ENCODE data around the gene STUB1.
A peak's percentile ranks its signal among the peaks of the same experiment; 100 is the strongest.

The STUB1 gene

DNA sequence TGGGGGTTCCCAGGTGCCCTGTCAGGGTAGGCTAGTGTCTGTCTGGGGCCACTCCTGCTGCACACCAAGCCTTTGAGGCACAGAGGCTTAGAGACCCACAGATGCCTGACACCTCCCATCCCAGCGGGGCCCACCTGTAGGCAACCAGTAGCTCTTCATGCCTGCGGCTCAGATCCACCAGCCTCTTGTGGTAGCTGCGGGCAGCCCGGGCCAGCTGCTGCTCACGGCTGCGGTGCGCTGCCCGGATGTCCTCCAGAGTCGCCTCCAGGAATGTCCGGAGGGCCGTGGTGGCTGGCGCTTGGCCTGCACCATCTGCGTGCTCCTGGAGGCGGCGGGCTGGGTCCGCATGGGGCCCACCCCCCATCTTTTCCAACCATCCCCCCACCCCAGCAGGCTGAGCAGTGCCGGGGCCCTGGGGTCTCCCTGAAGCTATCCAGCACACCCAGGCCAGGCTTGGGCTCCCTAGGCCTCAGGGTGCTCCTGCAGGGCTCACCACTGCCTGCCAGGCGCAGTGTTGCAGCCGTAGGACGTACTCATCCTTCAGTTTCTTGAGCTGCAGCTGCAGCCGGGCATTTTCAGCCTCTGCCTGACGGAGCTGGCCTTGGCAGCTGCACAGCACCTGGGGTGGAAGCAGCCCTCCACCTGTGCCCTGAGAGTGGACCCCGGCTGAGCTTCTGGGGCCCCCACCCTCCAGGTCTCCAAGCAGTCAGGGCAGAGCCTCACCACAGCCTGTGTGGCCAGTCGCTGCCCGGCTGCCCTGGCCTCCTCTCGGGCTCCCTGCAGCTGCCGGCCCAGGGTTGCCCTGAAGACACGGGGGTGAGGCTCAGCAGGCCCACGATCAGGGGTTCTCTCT, 44.2 kb downstream of the STUB1 start:
- H3K27ac ChIP-seq, result no peak overlapping the region
- no peak overlapping the region for H3K4me3 ChIP-seq
- H3K9ac ChIP-seq (ENCODE audit: insufficient read length), result no peak overlapping the region
- TF ChIP-seq FOXP2 (optimal IDR thresholded peaks at IDR 0.05; ENCODE audit: control extremely low read depth, extremely low read length, insufficient read depth) (no peak), EZH2 (IDR thresholded peaks at IDR 0.05) (no peak), POLR2AphosphoS5 (IDR thresholded peaks at IDR 0.05; ENCODE audit: borderline replicate concordance, low read depth, low read length) (no peak)
- DNase-seq (ENCODE audit: low read depth, low spot score), result no peak
- H3K9me3 ChIP-seq (ENCODE audit: low read depth, low read length), result no peaks in the 10 kb centered on the region
- no peaks in the 10 kb centered on the region for H3K36me3 ChIP-seq (ENCODE audit: insufficient read depth, low read length)

GRCh38 chr16:725041-725376, 44.8 kb downstream of the STUB1 start:
- Histone ChIP-seq H3K9ac (ENCODE audit: insufficient read length) (no peak overlapping the region), H3K4me3 (no peak overlapping the region), H3K9me3 (ENCODE audit: low read depth, low read length) (no peaks in the 10 kb centered on the region), H3K36me3 (ENCODE audit: insufficient read depth, low read length) (no peaks in the 10 kb centered on the region), H3K27ac (no peak overlapping the region)
- TF ChIP-seq FOXP2 (optimal IDR thresholded peaks at IDR 0.05; ENCODE audit: control extremely low read depth, extremely low read length, insufficient read depth), result no peak
- TF ChIP-seq POLR2AphosphoS5 (IDR thresholded peaks at IDR 0.05; ENCODE audit: borderline replicate concordance, low read depth, low read length), result no peak
- no peak for TF ChIP-seq EZH2 (IDR thresholded peaks at IDR 0.05)
- no peak for DNase-seq (ENCODE audit: low read depth, low spot score)

DNA sequence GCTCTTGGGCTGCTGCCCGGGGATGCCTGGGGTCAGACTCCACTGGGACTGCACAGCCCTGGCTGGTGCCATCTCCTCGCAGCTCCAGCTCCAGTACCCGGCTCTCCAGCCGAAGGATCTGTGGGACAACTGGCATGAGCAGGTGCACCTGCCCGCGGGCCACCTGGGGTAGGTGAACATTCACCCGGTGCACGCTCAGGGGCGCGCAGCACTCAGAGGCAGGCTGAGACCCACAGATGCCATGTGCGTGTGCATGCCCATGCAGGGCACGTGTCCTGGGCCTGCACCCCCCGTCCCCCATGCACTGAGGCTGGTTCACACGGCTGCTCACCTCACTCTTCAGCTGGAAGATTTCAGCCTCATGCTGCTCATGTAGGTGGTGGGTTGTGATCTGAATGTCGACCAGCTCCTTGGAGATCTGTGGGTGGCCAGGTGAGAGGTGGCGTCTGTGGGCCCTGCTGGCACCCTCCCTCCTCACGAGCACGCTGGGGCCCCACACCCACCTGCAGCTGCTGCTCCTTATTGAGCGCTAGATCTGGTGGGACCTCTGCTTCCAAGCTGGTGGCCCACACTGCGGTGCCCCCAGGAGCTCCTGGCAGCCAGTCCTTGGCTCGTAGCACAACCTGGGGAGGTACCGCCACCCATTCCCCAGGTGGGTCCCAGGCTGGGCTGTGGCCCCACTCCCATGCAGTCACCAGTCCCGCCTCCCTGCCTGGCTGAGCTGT, 45.4 kb downstream of the STUB1 start:
- H3K27ac ChIP-seq, result no peak overlapping the region
- TF ChIP-seq EZH2 (IDR thresholded peaks at IDR 0.05) (no peak), FOXP2 (optimal IDR thresholded peaks at IDR 0.05; ENCODE audit: control extremely low read depth, extremely low read length, insufficient read depth) (no peak), POLR2AphosphoS5 (IDR thresholded peaks at IDR 0.05; ENCODE audit: borderline replicate concordance, low read depth, low read length) (no peak)
- DNase-seq (ENCODE audit: low read depth, low spot score), result no peak
- no peaks in the 10 kb centered on the region for H3K9me3 ChIP-seq (ENCODE audit: low read depth, low read length)
- H3K4me3 ChIP-seq, result no peak overlapping the region
- H3K9ac ChIP-seq (ENCODE audit: insufficient read length), result no peak overlapping the region
- H3K36me3 ChIP-seq (ENCODE audit: insufficient read depth, low read length), result no peaks in the 10 kb centered on the region

GRCh38 chr16:726188-726437, 45.9 kb downstream of the STUB1 start:
- no peak overlapping the region for H3K27ac ChIP-seq
- TF ChIP-seq POLR2AphosphoS5 (IDR thresholded peaks at IDR 0.05; ENCODE audit: borderline replicate concordance, low read depth, low read length) (no peak), FOXP2 (optimal IDR thresholded peaks at IDR 0.05; ENCODE audit: control extremely low read depth, extremely low read length, insufficient read depth) (no peak), EZH2 (IDR thresholded peaks at IDR 0.05) (no peak)
- no peaks in the 10 kb centered on the region for H3K9me3 ChIP-seq (ENCODE audit: low read depth, low read length)
- H3K36me3 ChIP-seq (ENCODE audit: insufficient read depth, low read length), result no peaks in the 10 kb centered on the region
- H3K9ac ChIP-seq (ENCODE audit: insufficient read length), result no peak overlapping the region
- no peak for DNase-seq (ENCODE audit: low read depth, low spot score)
- H3K4me3 ChIP-seq, result no peak overlapping the region

DNA sequence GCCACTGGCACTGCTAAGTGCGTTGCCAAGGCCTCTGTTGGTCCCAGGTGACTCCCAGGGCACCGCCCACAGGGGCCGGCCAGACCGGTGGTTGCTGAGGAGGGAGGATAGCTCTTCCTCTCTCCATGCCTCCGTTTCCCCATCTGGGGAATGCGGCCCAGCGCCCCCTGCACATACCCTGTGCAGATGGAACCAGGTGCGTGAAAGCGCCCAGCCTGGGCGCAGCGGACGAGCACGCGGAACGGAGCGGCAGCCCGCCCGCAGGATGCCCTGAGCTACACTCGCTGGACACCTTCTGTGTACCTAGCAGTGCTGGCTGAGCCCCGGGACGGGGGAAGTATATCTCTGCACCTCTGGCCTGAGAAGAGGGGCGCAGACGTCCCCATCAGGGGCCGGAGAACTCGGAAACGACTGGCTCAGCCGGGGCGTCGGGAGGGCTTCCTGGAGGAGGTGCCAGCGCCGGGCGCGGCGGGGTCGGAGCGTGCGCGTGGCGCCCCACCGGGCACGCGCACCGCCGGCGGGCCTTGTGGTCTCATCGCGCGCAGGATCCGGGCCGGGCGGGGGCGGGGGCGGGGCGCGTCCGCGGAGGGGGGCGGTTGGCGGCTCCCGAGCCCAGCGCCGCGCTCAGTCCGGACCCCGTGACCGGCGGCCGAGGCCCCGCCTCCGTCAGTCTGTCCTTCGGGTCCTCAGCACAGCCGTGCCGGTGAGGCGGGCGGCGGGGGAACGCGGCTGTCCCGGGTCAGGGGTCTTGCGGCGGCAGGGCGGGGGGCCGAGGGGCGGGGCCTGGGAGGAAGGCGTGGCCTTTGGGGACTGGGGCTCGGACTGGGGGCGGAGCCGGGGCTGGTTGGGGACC, 46.5 kb downstream of the STUB1 start, which contains the start of the genes CCDC78 and HAGHL:
TSS of gene CCDC78 (minus strand) at position 6 of the 853 bp plus-strand sequence. CDS start 76 bp downstream, outside the sequence.
TSS of gene HAGHL (plus strand) at position 669 of the 853 bp plus-strand sequence. CDS start 404 bp downstream, outside the sequence.
- no peaks in the 10 kb centered on the region for H3K36me3 ChIP-seq (ENCODE audit: insufficient read depth, low read length)
- no peaks in the 10 kb centered on the region for H3K9me3 ChIP-seq (ENCODE audit: low read depth, low read length)
- TF ChIP-seq POLR2AphosphoS5 (IDR thresholded peaks at IDR 0.05; ENCODE audit: borderline replicate concordance, low read depth, low read length), result no peak
- no peak for TF ChIP-seq FOXP2 (optimal IDR thresholded peaks at IDR 0.05; ENCODE audit: control extremely low read depth, extremely low read length, insufficient read depth)
- no peak for TF ChIP-seq EZH2 (IDR thresholded peaks at IDR 0.05)
- H3K27ac ChIP-seq, result no peak within 1 kb of the TSS
- peak within 1 kb of the TSS; percentile 75 for H3K4me3 ChIP-seq
- H3K9ac ChIP-seq (ENCODE audit: insufficient read length), result no peak within 1 kb of the TSS
- no peak for DNase-seq (ENCODE audit: low read depth, low spot score)

DNA sequence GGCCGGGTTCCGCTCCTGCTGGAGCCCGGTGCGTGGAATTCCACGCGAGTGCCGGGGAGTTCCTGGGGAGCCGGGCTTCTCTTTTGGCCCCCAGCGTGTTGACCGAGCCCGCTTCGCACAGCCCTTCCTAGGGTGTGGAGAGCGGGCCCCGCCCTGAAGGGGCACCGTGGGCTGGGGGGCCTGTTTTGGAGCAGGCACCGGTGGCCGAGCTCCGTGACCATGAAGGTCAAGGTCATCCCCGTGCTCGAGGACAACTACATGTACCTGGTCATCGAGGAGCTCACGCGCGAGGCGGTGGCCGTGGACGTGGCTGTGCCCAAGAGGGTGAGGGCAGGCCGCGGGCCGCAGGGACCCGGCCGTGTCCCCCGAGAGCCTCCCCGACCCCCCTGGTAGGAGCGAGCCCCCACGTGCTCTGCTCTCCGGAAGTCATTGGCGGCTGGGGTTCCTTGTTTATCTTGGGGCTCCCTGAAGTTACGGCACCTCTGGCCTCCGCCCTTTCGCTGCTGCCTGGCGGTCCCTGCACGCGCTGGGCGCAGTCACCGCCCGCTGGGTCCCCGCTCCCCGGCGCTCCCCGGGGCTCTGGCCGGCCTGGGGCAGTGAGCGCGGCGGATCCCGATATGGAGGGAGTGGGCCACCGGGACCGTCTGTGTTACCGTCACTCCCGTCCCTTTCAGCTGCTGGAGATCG, 47.2 kb downstream of the STUB1 start:
- Histone ChIP-seq H3K9ac (ENCODE audit: insufficient read length) (no peak overlapping the region), H3K4me3 (peak overlapping the region; percentile 75), H3K36me3 (ENCODE audit: insufficient read depth, low read length) (no peaks in the 10 kb centered on the region), H3K9me3 (ENCODE audit: low read depth, low read length) (no peaks in the 10 kb centered on the region), H3K27ac (no peak overlapping the region)
- no peak for TF ChIP-seq FOXP2 (optimal IDR thresholded peaks at IDR 0.05; ENCODE audit: control extremely low read depth, extremely low read length, insufficient read depth)
- no peak for TF ChIP-seq POLR2AphosphoS5 (IDR thresholded peaks at IDR 0.05; ENCODE audit: borderline replicate concordance, low read depth, low read length)
- TF ChIP-seq EZH2 (IDR thresholded peaks at IDR 0.05), result no peak
- no peak for DNase-seq (ENCODE audit: low read depth, low spot score)

DNA sequence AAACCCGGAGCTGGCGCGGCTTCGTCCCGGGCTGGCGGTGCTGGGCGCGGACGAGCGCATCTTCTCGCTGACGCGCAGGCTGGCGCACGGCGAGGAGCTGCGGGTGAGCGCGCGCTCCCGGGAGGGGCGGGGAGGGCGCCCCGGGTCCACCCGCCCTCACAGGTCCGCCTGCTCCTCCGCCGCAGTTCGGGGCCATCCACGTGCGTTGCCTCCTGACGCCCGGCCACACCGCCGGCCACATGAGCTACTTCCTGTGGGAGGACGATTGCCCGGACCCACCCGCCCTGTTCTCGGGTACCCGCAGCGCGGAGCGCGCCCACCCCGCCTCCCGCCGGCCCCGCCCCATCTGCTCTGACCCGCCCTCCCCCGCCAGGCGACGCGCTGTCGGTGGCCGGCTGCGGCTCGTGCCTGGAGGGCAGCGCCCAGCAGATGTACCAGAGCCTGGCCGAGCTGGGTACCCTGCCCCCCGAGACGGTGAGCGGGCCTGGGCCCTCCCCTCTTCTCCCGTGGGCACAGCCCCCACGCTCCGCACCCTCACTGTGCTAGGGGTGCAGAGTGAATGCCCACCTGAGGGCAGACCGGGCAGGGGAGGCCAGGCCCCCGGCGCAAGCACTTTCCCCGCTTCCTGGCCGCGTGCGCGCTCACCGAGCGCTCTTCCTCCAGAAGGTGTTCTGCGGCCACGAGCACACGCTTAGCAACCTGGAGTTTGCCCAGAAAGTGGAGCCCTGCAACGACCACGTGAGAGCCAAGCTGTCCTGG, 48.1 kb downstream of the STUB1 start:
- H3K27ac ChIP-seq, result no peak overlapping the region
- no peaks in the 10 kb centered on the region for H3K9me3 ChIP-seq (ENCODE audit: low read depth, low read length)
- TF ChIP-seq POLR2AphosphoS5 (IDR thresholded peaks at IDR 0.05; ENCODE audit: borderline replicate concordance, low read depth, low read length) (no peak; the same call in 1 of the 2 replicates), EZH2 (IDR thresholded peaks at IDR 0.05) (no peak), FOXP2 (optimal IDR thresholded peaks at IDR 0.05; ENCODE audit: control extremely low read depth, extremely low read length, insufficient read depth) (no peak)
- H3K36me3 ChIP-seq (ENCODE audit: insufficient read depth, low read length), result no peaks in the 10 kb centered on the region
- DNase-seq (ENCODE audit: low read depth, low spot score), result no peak
- no peak overlapping the region for H3K9ac ChIP-seq (ENCODE audit: insufficient read length)
- peak overlapping the region; percentile 71 for H3K4me3 ChIP-seq

All from SK-N-MC (cell line).